ENCODE measurements around the gene OR4C5. TPM values are rescaled to one million over a fixed set of nuclear protein-coding genes. Genes with fewer than 3 reads are reported as not detected.

The OR4C5 gene
- total RNA-seq: not detected in 2 replicates

DNA sequence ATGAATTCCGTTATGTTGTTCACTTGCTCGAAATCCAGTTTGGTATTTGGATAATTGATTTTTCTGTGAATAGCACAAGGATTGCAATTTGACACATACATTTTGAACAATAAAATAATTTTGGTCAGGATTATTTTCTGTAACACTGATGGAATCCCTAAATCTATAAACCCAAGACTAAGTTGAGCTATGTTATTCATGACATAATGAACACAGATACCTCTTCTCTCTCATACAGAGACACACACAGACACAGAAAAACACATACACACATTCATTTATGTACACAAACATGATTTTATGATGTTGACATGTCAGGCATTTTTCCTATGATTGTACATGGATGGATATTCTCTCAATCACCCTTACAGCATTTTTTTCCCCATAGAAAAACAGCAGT is at the start of gene OR4C5:
Gene OR4C5, minus strand, starts transcription at position 101 of the 400 bp plus-strand sequence. Its CDS starts 0 bp downstream, at position 101.

DNA sequence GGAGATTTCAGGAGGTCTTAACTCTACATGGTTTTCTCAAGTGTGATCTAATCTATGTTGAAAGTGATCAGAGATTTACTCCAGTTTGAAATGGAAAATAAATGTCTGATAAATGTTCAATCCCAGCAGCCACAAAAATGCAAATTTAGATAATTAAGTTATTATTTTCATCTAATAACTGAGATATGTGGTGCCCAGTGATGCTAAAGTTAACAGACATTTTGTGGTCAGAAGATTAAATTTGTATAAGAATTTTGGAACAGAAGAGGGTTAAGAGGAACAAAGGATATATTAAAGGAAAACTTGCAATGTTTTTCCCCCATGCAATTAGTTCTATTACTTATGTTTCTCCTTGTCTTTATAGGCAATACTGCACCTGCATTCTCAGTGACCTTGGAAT is 41.6 kb downstream of the OR4C5 start, which contains the start of gene OR4C3:
Gene OR4C3, plus strand, starts transcription at position 301 of the 400 bp plus-strand sequence. CDS start 102 bp downstream, outside the sequence.

Other genes with a start within 250 kb of the OR4C5 start
- gene OR4B1, start 149.7 kb downstream of the OR4C5 start, total RNA-seq: not detected in 2 replicates
- not detected in 2 replicates for gene OR4X2, start 121.4 kb downstream of the OR4C5 start, total RNA-seq
- gene OR4X1, start 102.6 kb downstream of the OR4C5 start, total RNA-seq: not detected in 2 replicates
- not detected in 2 replicates for gene OR4S1, start 60.2 kb downstream of the OR4C5 start, total RNA-seq
- not detected in 2 replicates for gene OR4C3, start 41.5 kb downstream of the OR4C5 start, total RNA-seq
- not detected in 2 replicates for gene OR4A47, start 122.3 kb upstream of the OR4C5 start, total RNA-seq

Data from tracheal epithelial cell (primary cell).